BLaER1 (cell line): ENCODE results near the gene ELOF1.
"Not testable (repeated sequence)": the region's sequence is repeated elsewhere in the genome, so short reads cannot be mapped to it uniquely, and the experiment has no call there.

Experiments used
- H3K27ac ChIP-seq: shearing (Covaris generic); formaldehyde crosslinking; 2 replicates; pipeline ENCODE4 v1.8.1; 2022
- H3K27me3 ChIP-seq: shearing (Covaris generic); formaldehyde crosslinking; 2 replicates; pipeline ENCODE4 v1.8.1; 2022
- H3K36me3 ChIP-seq: shearing (Covaris generic); formaldehyde crosslinking; 2 replicates; pipeline ENCODE4 v1.8.1; 2022
- H3K4me1 ChIP-seq: shearing (Covaris generic); formaldehyde crosslinking; 2 replicates; pipeline ENCODE4 v1.8.1; 2022
- H3K4me2 ChIP-seq: shearing (Covaris generic); formaldehyde crosslinking; 2 replicates; pipeline ENCODE4 v1.8.1; 2022
- H3K4me3 ChIP-seq: shearing (Covaris generic); formaldehyde crosslinking; 2 replicates; pipeline ENCODE4 v1.8.1; 2022
- H3K9ac ChIP-seq: shearing (Covaris generic); formaldehyde crosslinking; 2 replicates; pipeline ENCODE4 v1.8.1; 2022
- H3K9me3 ChIP-seq: shearing (Covaris generic); formaldehyde crosslinking; 2 replicates; pipeline ENCODE4 v1.8.1; 2022
- H4K20me1 ChIP-seq: shearing (Covaris generic); formaldehyde crosslinking; 2 replicates; pipeline ENCODE4 v1.8.1; 2022
- Cebpa-rat ChIP-seq: shearing (Covaris generic); IDR thresholded peaks from 2 replicates; pipeline ENCODE4 v1.8.1; 2022

ELOF1 gene

GRCh38 chr19:11587302-11587974 lies 28.4 kb upstream of the ELOF1 start:
- Histone ChIP-seq H4K20me1 (no peaks in the 10 kb centered on the region), H3K4me3 (no peak overlapping the region), H3K4me2 (no peak overlapping the region; the same call in 1 of the 2 replicates), H3K9ac (no peak overlapping the region), H3K27me3 (no peaks in the 10 kb centered on the region), H3K36me3 (no peaks in the 10 kb centered on the region), H3K4me1 (peaks cover 28% of the 10 kb centered on the region), H3K27ac (no peak overlapping the region), H3K9me3 (no peaks in the 10 kb centered on the region)
- TF ChIP-seq Cebpa-rat = no peak

DNA sequence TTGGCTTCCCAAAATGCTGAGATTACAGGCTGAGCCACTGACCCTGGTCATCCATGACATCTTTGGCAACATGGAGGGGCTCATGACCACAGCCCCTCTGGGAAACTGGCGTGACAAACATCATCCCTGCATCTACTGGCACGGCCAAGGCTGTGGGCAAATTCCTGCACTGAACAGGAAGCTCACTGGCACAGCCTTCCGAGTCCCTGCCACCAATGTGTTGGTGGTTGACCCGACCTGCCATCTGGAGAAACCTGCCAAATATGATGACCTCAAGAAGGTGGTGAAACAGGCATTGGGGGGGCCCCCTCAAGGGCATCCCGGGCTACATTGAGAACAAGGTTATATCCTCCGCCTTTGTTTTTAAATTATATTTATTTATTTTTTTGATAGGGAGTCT lies 27.3 kb upstream of the ELOF1 start:
- Histone ChIP-seq H4K20me1 (no peaks in the 10 kb centered on the region), H3K36me3 (no peaks in the 10 kb centered on the region), H3K4me2 (0 out of 2 replicates have a peak overlapping the region, but pooled peaks have one; percentile 5), H3K9ac (no peak overlapping the region), H3K27ac (no peak overlapping the region), H3K4me1 (peaks cover 32% of the 10 kb centered on the region), H3K9me3 (no peaks in the 10 kb centered on the region), H3K27me3 (no peaks in the 10 kb centered on the region), H3K4me3 (no peak overlapping the region)
- TF ChIP-seq Cebpa-rat = no peak

- Histone ChIP-seq H3K27me3 (peaks cover 29% of the 10 kb centered on the region), H3K4me2 (peak overlapping the region; percentile 77), H3K4me3 (peak overlapping the region; percentile 17; the same call in 1 of the 2 replicates), H3K9ac (0 out of 2 replicates have a peak overlapping the region, but pooled peaks have one; percentile 14), H3K27ac (peak overlapping the region; percentile 39), H3K4me1 (peaks cover 69% of the 10 kb centered on the region), H3K36me3 (no peaks in the 10 kb centered on the region), H3K9me3 (peaks cover 5% of the 10 kb centered on the region; the same call in 1 of the 2 replicates), H4K20me1 (no peaks in the 10 kb centered on the region)
- TF ChIP-seq Cebpa-rat = no peak
Measured at GRCh38 chr19:11581740-11582139, 22.7 kb upstream of the ELOF1 start.

DNA sequence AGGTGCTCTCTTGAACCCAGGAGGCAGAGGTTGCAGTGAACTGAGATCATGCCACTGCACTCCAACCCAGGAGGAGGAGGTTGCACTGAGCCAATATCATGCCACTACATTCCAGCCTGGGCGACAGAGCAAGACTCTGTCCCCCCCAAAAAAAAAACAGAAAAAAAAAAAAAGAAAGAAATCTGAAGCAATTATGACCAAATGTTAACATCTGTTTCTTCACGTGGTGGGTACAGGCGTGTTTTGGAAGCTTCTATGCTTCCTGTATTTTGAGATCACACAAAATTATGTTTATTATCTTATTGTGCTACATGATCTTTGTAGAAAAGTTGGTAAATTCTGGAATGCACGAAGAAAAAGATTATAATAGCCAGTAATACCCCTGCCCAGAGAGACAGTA lies 21.1 kb upstream of the ELOF1 start:
- H3K4me3 ChIP-seq = no peak overlapping the region
- no peak overlapping the region for H3K9ac ChIP-seq
- H3K27ac ChIP-seq = no peak overlapping the region
- H3K4me1 ChIP-seq = peaks cover 61% of the 10 kb centered on the region
- peaks cover 5% of the 10 kb centered on the region; the same call in 1 of the 2 replicates for H3K9me3 ChIP-seq
- TF ChIP-seq Cebpa-rat = no peak
- peak overlapping the region; percentile 77 for H3K4me2 ChIP-seq
- H3K27me3 ChIP-seq = peaks cover 29% of the 10 kb centered on the region
- H3K36me3 ChIP-seq = no peaks in the 10 kb centered on the region
- H4K20me1 ChIP-seq = no peaks in the 10 kb centered on the region

- peak overlapping the region; percentile 77 for H3K4me2 ChIP-seq
- peaks cover 63% of the 10 kb centered on the region for H3K4me1 ChIP-seq
- no peaks in the 10 kb centered on the region for H3K36me3 ChIP-seq
- peak overlapping the region; percentile 49 for H3K4me3 ChIP-seq
- TF ChIP-seq Cebpa-rat = no peak
- H3K9ac ChIP-seq = no peak overlapping the region
- H3K27me3 ChIP-seq = peaks cover 29% of the 10 kb centered on the region
- H3K27ac ChIP-seq = no peak overlapping the region
- no peaks in the 10 kb centered on the region for H4K20me1 ChIP-seq
- H3K9me3 ChIP-seq = peaks cover 5% of the 10 kb centered on the region; the same call in 1 of the 2 replicates
Measured at GRCh38 chr19:11578258-11579142, 19.5 kb upstream of the ELOF1 start.

GRCh38 chr19:11577451-11578257 lies 18.6 kb upstream of the ELOF1 start, which contains the start of gene ACP5:
Gene ACP5, minus strand, starts transcription at chr19:11577645. Its CDS starts 328 bp downstream, at chr19:11577317.
- peaks cover 29% of the 10 kb centered on the region for H3K27me3 ChIP-seq
- peaks cover 5% of the 10 kb centered on the region; the same call in 1 of the 2 replicates for H3K9me3 ChIP-seq
- TF ChIP-seq Cebpa-rat = no peak
- H4K20me1 ChIP-seq = no peaks in the 10 kb centered on the region
- H3K4me2 ChIP-seq = peak within 1 kb of the TSS; percentile 77
- H3K4me1 ChIP-seq = peaks cover 61% of the 10 kb centered on the region
- H3K4me3 ChIP-seq = peak within 1 kb of the TSS; percentile 49
- no peak within 1 kb of the TSS for H3K9ac ChIP-seq
- no peak within 1 kb of the TSS for H3K27ac ChIP-seq
- no peaks in the 10 kb centered on the region for H3K36me3 ChIP-seq

GRCh38 chr19:11576227-11576626 lies 17.2 kb upstream of the ELOF1 start:
- H3K9me3 ChIP-seq = peaks cover 5% of the 10 kb centered on the region; the same call in 1 of the 2 replicates
- peaks cover 29% of the 10 kb centered on the region for H3K27me3 ChIP-seq
- no peak for TF ChIP-seq Cebpa-rat
- no peak overlapping the region for H3K9ac ChIP-seq
- H3K36me3 ChIP-seq = no peaks in the 10 kb centered on the region
- peaks cover 51% of the 10 kb centered on the region for H3K4me1 ChIP-seq
- H3K27ac ChIP-seq = no peak overlapping the region
- no peak overlapping the region for H3K4me3 ChIP-seq
- no peak overlapping the region for H3K4me2 ChIP-seq
- no peaks in the 10 kb centered on the region for H4K20me1 ChIP-seq

GRCh38 chr19:11574689-11575088 lies 15.7 kb upstream of the ELOF1 start:
- Histone ChIP-seq H3K9ac (no peak overlapping the region), H3K36me3 (no peaks in the 10 kb centered on the region), H3K27ac (no peak overlapping the region), H3K4me2 (peak overlapping the region; percentile 42), H4K20me1 (no peaks in the 10 kb centered on the region), H3K27me3 (peaks cover 26% of the 10 kb centered on the region), H3K4me3 (no peak overlapping the region), H3K9me3 (peaks cover 5% of the 10 kb centered on the region; the same call in 1 of the 2 replicates), H3K4me1 (peaks cover 45% of the 10 kb centered on the region)
- no peak for TF ChIP-seq Cebpa-rat

GRCh38 chr19:11573763-11574162 lies 14.7 kb upstream of the ELOF1 start:
- not testable (repeated sequence) for H4K20me1 ChIP-seq, H3K9me3 ChIP-seq

GRCh38 chr19:11573354-11573753 lies 14.3 kb upstream of the ELOF1 start:
- H3K4me2 ChIP-seq, H3K9me3 ChIP-seq, H4K20me1 ChIP-seq, H3K4me3 ChIP-seq, H3K9ac ChIP-seq, H3K36me3 ChIP-seq, H3K27ac ChIP-seq: not testable (repeated sequence)
- peaks cover 47% of the 10 kb centered on the region for H3K4me1 ChIP-seq
- peaks cover 13% of the 10 kb centered on the region for H3K27me3 ChIP-seq

More at GRCh38 chr19:11573763-11574162, 14.7 kb upstream of the ELOF1 start:
- peaks cover 17% of the 10 kb centered on the region for H3K27me3 ChIP-seq
- not testable (repeated sequence) for H3K36me3 ChIP-seq, H3K4me2 ChIP-seq, H3K4me3 ChIP-seq, H3K27ac ChIP-seq, H3K9ac ChIP-seq
- peaks cover 47% of the 10 kb centered on the region for H3K4me1 ChIP-seq
